ENCODE data around the gene PCDHB14.

GRCh38 chr5:141234109-141234667 lies 11.0 kb downstream of the PCDHB14 start:
- TF ChIP-seq POLR2A (IDR thresholded peaks at IDR 0.05; ENCODE audit: low read depth, low read length) (no peak), NFE2L2 (IDR thresholded peaks at IDR 0.05; ENCODE audit: low read depth, low read length) (no peak), RAD21 (IDR thresholded peaks at IDR 0.05; ENCODE audit: low read length) (peak; percentile 25; the same call in 1 of the 2 replicates), FOS (IDR thresholded peaks at IDR 0.05; ENCODE audit: low read depth, low read length) (no peak), MAFK (IDR thresholded peaks at IDR 0.05; ENCODE audit: low read depth, low read length) (no peak), RFX5 (IDR thresholded peaks at IDR 0.05; ENCODE audit: low read depth, low read length) (no peak), CEBPB (IDR thresholded peaks at IDR 0.05; ENCODE audit: low read depth, low read length) (no peak), BHLHE40 (IDR thresholded peaks at IDR 0.05; ENCODE audit: low read depth, low read length) (no peak), SMC3 (IDR thresholded peaks at IDR 0.05; ENCODE audit: low read depth, low read length) (no peak), RCOR1 (IDR thresholded peaks at IDR 0.05; ENCODE audit: insufficient replicate concordance, low read length) (no peak), MXI1 (IDR thresholded peaks at IDR 0.05; ENCODE audit: borderline replicate concordance, low read depth, low read length) (no peak)
- TF ChIP-seq, protein P1, sequence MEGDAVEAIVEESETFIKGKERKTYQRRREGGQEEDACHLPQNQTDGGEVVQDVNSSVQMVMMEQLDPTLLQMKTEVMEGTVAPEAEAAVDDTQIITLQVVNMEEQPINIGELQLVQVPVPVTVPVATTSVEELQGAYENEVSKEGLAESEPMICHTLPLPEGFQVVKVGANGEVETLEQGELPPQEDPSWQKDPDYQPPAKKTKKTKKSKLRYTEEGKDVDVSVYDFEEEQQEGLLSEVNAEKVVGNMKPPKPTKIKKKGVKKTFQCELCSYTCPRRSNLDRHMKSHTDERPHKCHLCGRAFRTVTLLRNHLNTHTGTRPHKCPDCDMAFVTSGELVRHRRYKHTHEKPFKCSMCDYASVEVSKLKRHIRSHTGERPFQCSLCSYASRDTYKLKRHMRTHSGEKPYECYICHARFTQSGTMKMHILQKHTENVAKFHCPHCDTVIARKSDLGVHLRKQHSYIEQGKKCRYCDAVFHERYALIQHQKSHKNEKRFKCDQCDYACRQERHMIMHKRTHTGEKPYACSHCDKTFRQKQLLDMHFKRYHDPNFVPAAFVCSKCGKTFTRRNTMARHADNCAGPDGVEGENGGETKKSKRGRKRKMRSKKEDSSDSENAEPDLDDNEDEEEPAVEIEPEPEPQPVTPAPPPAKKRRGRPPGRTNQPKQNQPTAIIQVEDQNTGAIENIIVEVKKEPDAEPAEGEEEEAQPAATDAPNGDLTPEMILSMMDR (conservative IDR thresholded peaks at IDR 0.05; ENCODE audit: low read depth, low read length), result peak; percentile 36; the same call in 1 of the 2 replicates
- TF ChIP-seq, protein P2, sequence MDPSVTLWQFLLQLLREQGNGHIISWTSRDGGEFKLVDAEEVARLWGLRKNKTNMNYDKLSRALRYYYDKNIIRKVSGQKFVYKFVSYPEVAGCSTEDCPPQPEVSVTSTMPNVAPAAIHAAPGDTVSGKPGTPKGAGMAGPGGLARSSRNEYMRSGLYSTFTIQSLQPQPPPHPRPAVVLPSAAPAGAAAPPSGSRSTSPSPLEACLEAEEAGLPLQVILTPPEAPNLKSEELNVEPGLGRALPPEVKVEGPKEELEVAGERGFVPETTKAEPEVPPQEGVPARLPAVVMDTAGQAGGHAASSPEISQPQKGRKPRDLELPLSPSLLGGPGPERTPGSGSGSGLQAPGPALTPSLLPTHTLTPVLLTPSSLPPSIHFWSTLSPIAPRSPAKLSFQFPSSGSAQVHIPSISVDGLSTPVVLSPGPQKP (IDR thresholded peaks at IDR 0.05; ENCODE audit: borderline replicate concordance, low read depth, low read length), result no peak

All from IMR-90 (cell line).